Lung (tissue), 12 donors: ENCODE data around the gene SORL1. TPM values are rescaled to one million over a fixed set of nuclear protein-coding genes. Genes with fewer than 3 reads are reported as not detected.
A peak's percentile ranks its signal among the peaks of the same experiment; 100 is the strongest.

ENCODE experiments used
- ATAC-seq: fragments of 200-7000 bp; cut with Tn5 transposase; one replicate; pipeline ENCODE4 v1.9.1; 2020; ENCODE audit warnings: moderate number of reproducible peaks; ENCODE audit not compliant: insufficient read depth, low FRiP score
- DNase-seq, 3 donors: peaks; one replicate each; pipeline ENCODE4 v3.0.0-alpha.2; 2013 to 2017
- H3K27ac ChIP-seq, 2 donors: one replicate each; pipeline ENCODE4 v1.5.1; 2013; ENCODE audit warnings: mild to moderate bottlenecking in 2 of 2, moderate library complexity in 2 of 2, control low read depth in 1 of 2, inconsistent platforms in 1 of 2, low read depth in 1 of 2, low read length in 1 of 2
- H3K27me3 ChIP-seq, 3 donors: one replicate each; pipeline ENCODE4 v1.5.1; 2013; ENCODE audit warnings: low read length in 2 of 3; ENCODE audit not compliant: control insufficient read depth in 3 of 3, insufficient read depth in 3 of 3
- H3K36me3 ChIP-seq, 4 donors: one replicate each; pipeline ENCODE4 v1.5.1; 2013; ENCODE audit warnings: low read length in 4 of 4, mild to moderate bottlenecking in 1 of 4, moderate library complexity in 1 of 4; ENCODE audit not compliant: control insufficient read depth in 4 of 4, insufficient read depth in 4 of 4
- H3K4me1 ChIP-seq, 5 donors: one replicate each; pipeline ENCODE4 v1.5.1; 2013; ENCODE audit warnings: low read length in 5 of 5, mild to moderate bottlenecking in 2 of 5, moderate library complexity in 1 of 5; ENCODE audit not compliant: control insufficient read depth in 5 of 5, insufficient read depth in 5 of 5
- H3K4me3 ChIP-seq: one replicate; pipeline ENCODE4 v1.5.1; 2013; ENCODE audit warnings: mild to moderate bottlenecking, control low read depth, moderate library complexity
- H3K9ac ChIP-seq, 2 donors: one replicate each; pipeline ENCODE4 v1.5.1; 2013; ENCODE audit warnings: low read length in 2 of 2, control low read depth in 1 of 2; ENCODE audit not compliant: insufficient read depth in 1 of 2
- H3K9me3 ChIP-seq, 4 donors: one replicate each; pipeline ENCODE4 v1.5.1; 2013; ENCODE audit warnings: low read length in 3 of 4, mild to moderate bottlenecking in 1 of 4, moderate library complexity in 1 of 4; ENCODE audit not compliant: control insufficient read depth in 4 of 4, insufficient read depth in 3 of 4
- WGBS, 2 donors: extraction: QIAGEN DNeasy Blood & Tissue Kit; methylation state at CpG; one replicate each; pipeline ENCODE4 v1.1.7; 2013; 5-methylcytosine and 5-hydroxymethylcytosine counted together
- polyA plus RNA-seq, 2 donors: library from polyadenylated mRNA; stranded (reverse); fragments of 200-250 nt; gene quantifications; one replicate each; pipeline ENCODE4 v1.2.1, GENCODE V29; 2013
- total RNA-seq, 2 donors: library from RNA; depleted of rRNA in 1 of 2; stranded (reverse); fragments of >200 nt in 1 of 2; gene quantifications; one replicate each; pipeline ENCODE4 v1.2.1, GENCODE V29; 2014 to 2021
- TF ChIP-seq, protein P1 (sequence below): IDR thresholded peaks from 2 replicates; pipeline ENCODE4 v1.5.1; 2012; ENCODE audit warnings: mild to moderate bottlenecking; ENCODE audit errors: control extremely low read depth, extremely low read depth
- donor health status: control.
- donor health status: control.
- donor health status: Bipolar disorder and iron deficiency.
- donor health status: healthy.
- donor health status: DM: yes; HTN: yes; CAD: no.

SORL1 gene
- total and polyA plus RNA-seq, 4 donors = 1.9 to 67.0 (median 49.2) TPM

DNA sequence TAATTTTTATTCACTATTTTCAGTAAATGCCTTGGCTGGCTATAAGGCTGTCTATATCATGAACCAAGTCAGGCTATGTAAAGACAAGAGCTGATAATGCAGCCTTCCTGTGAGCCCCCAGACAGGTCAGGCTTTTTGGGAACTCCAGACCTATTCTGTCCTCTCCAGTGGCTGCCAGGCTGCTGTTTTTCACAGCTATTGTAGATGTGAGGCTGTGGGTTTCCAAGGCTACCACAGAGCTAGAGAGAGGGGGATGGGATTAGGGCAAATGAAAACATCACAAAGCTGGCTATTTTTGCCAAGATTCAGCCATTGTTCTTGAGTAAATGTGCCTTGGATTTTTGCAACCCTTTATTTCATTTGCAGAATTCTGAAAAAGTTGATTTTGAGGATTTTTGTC, 56.3 kb downstream of the SORL1 start:
- H3K9ac ChIP-seq = no peak overlapping the region
- no peak overlapping the region for H3K27ac ChIP-seq
- peaks cover 0 to 4% (median 0%) of the 10 kb centered on the region in 4 donors for H3K9me3 ChIP-seq
- H3K4me3 ChIP-seq = no peak overlapping the region
- DNase-seq = peak in 2 of 3 donors; percentile 14 to 21
- ATAC-seq = no peak
- H3K27me3 ChIP-seq = no peaks in the 10 kb centered on the region
- TF ChIP-seq, protein P1, sequence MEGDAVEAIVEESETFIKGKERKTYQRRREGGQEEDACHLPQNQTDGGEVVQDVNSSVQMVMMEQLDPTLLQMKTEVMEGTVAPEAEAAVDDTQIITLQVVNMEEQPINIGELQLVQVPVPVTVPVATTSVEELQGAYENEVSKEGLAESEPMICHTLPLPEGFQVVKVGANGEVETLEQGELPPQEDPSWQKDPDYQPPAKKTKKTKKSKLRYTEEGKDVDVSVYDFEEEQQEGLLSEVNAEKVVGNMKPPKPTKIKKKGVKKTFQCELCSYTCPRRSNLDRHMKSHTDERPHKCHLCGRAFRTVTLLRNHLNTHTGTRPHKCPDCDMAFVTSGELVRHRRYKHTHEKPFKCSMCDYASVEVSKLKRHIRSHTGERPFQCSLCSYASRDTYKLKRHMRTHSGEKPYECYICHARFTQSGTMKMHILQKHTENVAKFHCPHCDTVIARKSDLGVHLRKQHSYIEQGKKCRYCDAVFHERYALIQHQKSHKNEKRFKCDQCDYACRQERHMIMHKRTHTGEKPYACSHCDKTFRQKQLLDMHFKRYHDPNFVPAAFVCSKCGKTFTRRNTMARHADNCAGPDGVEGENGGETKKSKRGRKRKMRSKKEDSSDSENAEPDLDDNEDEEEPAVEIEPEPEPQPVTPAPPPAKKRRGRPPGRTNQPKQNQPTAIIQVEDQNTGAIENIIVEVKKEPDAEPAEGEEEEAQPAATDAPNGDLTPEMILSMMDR = no peak
- H3K36me3 ChIP-seq = peaks cover 0 to 14% (median 6%) of the 10 kb centered on the region in 4 donors
- H3K4me1 ChIP-seq = peaks cover 0 to 2% (median 0%) of the 10 kb centered on the region in 5 donors

DNA sequence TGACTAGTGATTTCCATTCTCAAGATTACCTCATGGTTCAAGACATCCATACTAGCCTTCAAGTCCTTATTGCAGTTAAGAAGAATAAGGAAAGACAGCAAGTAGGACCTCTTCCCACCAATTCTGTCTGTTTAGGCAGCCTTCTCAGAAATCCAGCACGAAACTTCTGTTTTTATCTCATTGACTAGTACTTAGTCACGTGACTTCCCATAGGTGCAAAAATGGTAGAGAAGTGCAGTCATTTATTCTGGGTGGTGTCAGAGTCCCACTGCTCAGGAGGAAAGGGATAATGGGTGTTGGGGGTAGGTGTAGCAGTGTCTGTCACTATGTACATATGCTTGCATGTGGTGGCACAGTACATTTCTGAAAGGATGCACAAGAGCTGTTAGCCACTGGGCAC, 58.3 kb downstream of the SORL1 start:
- Histone ChIP-seq H3K27ac (no peak overlapping the region), H3K4me3 (no peak overlapping the region), H3K4me1 (peaks cover 0 to 2% (median 0%) of the 10 kb centered on the region in 5 donors), H3K36me3 (peaks cover 0 to 18% (median 6%) of the 10 kb centered on the region in 4 donors), H3K9ac (no peak overlapping the region), H3K27me3 (no peaks in the 10 kb centered on the region), H3K9me3 (peaks cover 0 to 4% (median 0%) of the 10 kb centered on the region in 4 donors)
- no peak for DNase-seq
- no peak for ATAC-seq
- TF ChIP-seq, protein P1 = no peak
- 82 to 87% methylated on average over 2 of the region's 2 CpGs for WGBS, 2 donors

DNA sequence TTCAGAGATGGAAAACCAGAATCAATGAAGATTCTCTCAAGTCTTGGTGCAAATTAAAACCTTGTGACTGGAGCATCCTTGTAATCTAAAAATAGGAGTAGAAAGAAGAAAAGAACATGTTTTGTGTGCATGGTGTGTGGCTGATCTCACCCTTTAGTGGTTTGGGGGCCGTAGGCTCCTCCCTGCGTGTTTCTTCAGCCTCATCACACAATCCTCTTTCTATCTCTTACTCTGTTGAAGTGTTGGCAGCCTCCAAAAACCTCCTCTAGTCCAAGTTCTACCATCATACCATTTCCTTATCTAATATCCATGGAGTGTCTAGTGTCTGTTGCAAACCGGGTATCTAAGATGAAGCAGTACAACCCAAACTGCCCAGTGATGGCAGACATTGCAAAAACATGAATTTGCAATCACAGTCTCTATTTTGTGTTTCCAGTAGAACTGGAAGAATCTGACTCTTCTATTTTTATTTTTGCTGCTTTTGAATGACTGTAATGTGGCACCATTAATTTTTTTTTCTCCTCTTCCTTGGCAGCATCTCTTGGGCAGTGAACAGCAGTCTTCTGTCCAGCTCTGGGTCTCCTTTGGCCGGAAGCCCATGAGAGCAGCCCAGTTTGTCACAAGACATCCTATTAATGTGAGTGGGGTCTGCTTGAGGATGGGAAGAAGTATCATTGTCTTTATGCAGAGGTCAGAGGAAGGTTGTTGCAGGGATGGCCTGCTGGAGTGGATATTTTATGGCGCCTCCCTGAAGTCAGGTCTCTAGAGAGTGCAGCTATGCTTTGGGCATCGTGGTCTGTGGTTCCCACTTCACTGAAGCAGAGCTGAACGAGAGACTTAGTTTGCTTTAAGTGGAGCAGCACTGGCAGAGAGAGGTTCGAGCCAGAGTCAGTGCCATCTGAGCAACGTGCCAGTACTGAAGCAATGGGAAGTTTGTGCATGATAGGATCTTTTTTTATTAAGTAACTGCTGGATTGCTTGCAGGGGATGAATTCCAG, 60.7 kb downstream of the SORL1 start:
- no peaks in the 10 kb centered on the region for H3K27me3 ChIP-seq
- no peaks in the 10 kb centered on the region for H3K9me3 ChIP-seq
- no peak overlapping the region for H3K9ac ChIP-seq
- no peak overlapping the region for H3K4me3 ChIP-seq
- WGBS, 2 donors = 86 to 89% methylated on average over 9 of the region's 9 CpGs
- peaks cover 0 to 16% (median 1%) of the 10 kb centered on the region in 4 donors for H3K36me3 ChIP-seq
- DNase-seq (no peak), ATAC-seq (no peak)
- H3K27ac ChIP-seq = no peak overlapping the region
- TF ChIP-seq, protein P1 = no peak
- peaks cover 0 to 2% (median 0%) of the 10 kb centered on the region in 5 donors for H3K4me1 ChIP-seq
